Mammary epithelial cell (primary cell): ENCODE results near the gene AIDA.

ENCODE experiments used
- EZH2 ChIP-seq: IDR thresholded peaks from 2 replicates; pipeline ENCODE4 v1.6.1; 2012; ENCODE audit warnings: low read length, inconsistent platforms, borderline replicate concordance
- TF ChIP-seq, protein P1 (sequence below), 2 donors: IDR thresholded peaks in 1 of 2; conservative IDR thresholded peaks in 1 of 2; 2 replicates each; pipeline ENCODE4 v1.5.1; 2011 to 2012; ENCODE audit warnings: inconsistent platforms in 2 of 2, low read length in 2 of 2, mild to moderate bottlenecking in 2 of 2, control low read depth in 1 of 2, low read depth in 1 of 2; ENCODE audit not compliant: insufficient read depth in 1 of 2; ENCODE audit errors: extremely low read depth in 1 of 2

DNA sequence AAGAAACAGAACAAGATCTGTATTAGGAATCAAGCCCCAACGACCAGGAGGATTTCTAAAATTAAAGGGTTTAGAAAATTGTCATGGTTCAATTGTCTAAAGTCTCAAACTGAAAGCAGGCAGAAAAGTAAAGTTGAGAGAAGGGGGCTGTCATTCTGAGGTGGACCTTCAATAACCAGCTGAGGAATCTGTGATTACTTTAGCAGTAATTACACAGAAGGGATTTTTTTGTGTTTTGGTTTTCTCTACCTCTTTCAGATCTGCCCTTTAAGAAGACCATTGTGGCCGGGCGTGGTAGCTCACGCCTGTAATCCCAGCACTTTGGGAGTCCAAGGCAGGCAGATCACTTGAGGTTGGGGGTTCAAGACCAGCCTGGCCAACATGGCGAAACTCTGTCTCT, 17.4 kb downstream of the AIDA start:
- TF ChIP-seq, protein P1, sequence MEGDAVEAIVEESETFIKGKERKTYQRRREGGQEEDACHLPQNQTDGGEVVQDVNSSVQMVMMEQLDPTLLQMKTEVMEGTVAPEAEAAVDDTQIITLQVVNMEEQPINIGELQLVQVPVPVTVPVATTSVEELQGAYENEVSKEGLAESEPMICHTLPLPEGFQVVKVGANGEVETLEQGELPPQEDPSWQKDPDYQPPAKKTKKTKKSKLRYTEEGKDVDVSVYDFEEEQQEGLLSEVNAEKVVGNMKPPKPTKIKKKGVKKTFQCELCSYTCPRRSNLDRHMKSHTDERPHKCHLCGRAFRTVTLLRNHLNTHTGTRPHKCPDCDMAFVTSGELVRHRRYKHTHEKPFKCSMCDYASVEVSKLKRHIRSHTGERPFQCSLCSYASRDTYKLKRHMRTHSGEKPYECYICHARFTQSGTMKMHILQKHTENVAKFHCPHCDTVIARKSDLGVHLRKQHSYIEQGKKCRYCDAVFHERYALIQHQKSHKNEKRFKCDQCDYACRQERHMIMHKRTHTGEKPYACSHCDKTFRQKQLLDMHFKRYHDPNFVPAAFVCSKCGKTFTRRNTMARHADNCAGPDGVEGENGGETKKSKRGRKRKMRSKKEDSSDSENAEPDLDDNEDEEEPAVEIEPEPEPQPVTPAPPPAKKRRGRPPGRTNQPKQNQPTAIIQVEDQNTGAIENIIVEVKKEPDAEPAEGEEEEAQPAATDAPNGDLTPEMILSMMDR (conservative IDR thresholded peaks at IDR 0.05 in 1 of 2, IDR thresholded peaks at IDR 0.05 in 1 of 2; ENCODE audit: extremely low read depth in 1 of 2, insufficient read depth in 1 of 2, low read depth in 1 of 2, low read length in 2 of 2), result no peak
- TF ChIP-seq EZH2, result no peak
